Stimulated activated CD4-positive, alpha-beta T cell treated with anti-CD3 and anti-CD28 coated beads, Interleukin-1b, Interleukin-23, amount 100 ng/mL, for 48 hours (primary cell): Measurements from ENCODE around the gene CAPN13.

Experiments
- DNase-seq: peaks from one replicate; pipeline ENCODE4 v3.0.0-alpha.2; 2020

Gene CAPN13

GRCh38 chr2:30761226-30761625 lies 46.0 kb downstream of the CAPN13 start:
- no peak for DNase-seq

- DNase-seq = no peak
Observed at GRCh38 chr2:30759481-30759880, 47.8 kb downstream of the CAPN13 start.

GRCh38 chr2:30758191-30758651 lies 49.0 kb downstream of the CAPN13 start:
- no peak for DNase-seq

GRCh38 chr2:30757749-30758148 lies 49.5 kb downstream of the CAPN13 start:
- no peak for DNase-seq

DNA sequence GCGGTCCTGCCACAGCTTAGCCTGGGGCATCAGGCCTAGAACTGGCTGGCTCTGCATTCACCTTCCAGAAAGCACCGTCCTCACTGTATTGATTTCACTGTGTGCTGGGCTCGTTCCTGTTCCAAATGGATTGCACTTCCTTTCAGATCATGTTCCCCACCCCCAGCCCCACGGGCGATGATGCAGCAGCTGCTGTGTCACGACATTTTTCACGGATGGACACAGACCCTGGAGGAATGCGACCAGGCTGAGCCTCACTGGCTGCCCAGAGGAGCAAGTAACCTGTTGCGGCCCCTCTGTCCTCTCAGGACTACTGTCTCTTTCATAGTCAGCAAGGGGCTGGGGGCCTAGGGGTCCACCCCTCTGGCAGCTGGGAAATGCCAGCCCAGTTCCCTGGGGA lies 50.3 kb downstream of the CAPN13 start:
- DNase-seq = no peak

- DNase-seq = no peak
Observed at GRCh38 chr2:30756051-30756719, 51.1 kb downstream of the CAPN13 start.

DNA sequence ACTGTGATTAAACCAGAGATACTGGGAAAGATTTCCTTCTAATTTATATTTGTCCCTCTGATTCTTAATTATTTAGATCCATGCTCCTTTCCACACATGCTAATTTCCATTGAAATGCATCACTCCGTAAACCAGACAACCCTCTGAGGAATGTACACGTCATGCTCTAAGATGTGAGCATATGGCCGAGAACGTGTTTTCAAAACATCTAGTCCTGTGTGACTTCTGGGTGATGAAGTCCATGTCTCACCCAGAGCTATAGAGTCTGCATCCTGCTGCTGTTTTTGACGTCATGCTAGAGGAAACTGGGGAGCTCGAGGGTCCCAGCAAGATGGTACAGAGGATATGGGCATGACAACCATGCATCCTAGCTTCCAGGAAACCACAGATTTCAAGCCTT lies 53.6 kb downstream of the CAPN13 start:
- DNase-seq = no peak

DNA sequence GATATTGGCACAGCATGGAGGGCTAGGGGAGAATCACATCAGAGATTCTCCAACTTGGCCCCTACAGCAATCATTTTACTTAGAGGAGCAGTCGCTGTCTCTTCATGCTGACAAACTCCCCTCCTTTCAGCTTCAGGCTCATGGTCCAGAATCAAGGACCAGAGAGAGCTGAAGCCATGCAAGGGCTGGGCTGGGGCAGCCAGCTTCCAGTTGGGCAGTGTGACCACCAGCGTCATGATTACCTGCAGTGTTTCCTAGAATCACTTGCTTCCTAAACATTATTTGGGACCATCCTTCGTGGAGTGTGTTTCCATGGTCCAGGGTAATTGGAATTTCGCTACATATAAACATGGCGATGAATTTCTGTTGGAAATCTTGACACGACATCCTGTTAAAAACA lies 54.4 kb downstream of the CAPN13 start:
- no peak for DNase-seq

- no peak for DNase-seq
Observed at GRCh38 chr2:30747206-30747605, 60.0 kb downstream of the CAPN13 start.

- DNase-seq = no peak
Observed at GRCh38 chr2:30744823-30745222, 62.4 kb downstream of the CAPN13 start.

GRCh38 chr2:30741576-30741975 lies 65.7 kb downstream of the CAPN13 start:
- no peak for DNase-seq

- DNase-seq = no peak
Observed at GRCh38 chr2:30738141-30738911, 68.9 kb downstream of the CAPN13 start.

DNA sequence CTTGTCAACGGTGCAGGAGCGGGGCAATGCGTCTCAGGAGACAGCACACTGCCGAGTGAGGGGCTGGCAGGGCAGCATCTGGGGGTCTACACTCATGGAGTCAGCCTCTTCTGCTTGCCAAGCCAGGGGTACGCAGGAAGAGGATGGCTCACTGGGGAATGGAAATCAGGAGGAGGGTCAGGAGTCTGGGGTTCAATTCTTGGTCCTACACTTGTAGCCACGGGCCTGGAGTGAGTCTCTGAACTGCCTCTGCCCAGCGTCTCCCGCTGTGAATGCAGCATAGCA lies 70.0 kb downstream of the CAPN13 start:
- DNase-seq = no peak

GRCh38 chr2:30736461-30737325 lies 70.6 kb downstream of the CAPN13 start:
- DNase-seq = no peak

DNA sequence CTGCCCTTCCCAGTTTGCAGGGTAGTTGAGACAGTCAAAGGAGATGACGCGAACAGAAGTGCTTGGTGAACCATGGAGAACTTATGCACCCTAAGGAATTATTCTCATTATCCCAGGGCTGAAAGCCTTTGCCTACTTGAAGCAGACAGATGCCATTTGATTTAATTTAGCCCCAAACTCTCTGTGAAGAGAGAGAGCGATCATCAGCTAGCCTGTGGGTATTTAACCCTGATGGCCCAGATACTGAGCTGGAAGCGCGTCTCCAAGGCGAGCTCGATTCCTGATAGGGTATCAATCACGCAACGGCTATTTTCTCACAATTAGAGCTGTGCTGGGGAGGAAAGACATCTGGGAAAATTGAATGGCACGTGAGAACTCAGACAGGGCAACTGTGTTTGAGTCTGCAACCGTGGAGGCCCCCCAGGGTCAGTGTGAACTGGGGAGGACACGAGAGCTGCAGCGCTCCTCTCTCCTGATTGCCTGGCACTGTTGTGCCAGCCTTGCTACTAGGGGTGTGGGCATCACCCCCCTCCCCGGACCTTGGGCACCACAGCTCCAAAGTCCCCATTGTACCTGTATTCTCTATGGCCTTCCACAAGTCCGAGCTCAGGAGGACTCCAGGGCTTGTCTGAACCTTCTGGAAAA lies 73.2 kb downstream of the CAPN13 start:
- no peak for DNase-seq

- no peak for DNase-seq
Observed at GRCh38 chr2:30732876-30733275, 74.4 kb downstream of the CAPN13 start.

DNA sequence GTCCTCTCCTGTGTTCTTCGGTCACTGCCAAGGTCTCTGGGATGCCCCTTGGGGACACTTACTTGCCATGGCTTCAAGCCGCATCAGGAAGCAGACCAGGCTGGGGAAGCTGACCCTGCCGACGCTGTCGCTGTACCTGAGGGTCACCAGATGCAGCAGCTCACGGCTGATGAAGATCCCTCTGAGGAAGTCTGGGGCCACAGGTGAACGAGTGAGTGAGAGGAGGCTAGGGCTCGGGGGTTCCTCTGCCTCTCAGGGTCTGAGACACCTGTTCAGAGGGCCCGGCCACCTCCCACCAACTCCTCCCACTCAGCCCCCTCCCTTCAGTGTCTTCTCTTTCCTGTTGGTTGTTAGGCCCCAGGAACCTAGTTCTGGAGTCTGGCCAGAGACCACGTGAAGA lies 74.9 kb downstream of the CAPN13 start:
- no peak for DNase-seq

DNA sequence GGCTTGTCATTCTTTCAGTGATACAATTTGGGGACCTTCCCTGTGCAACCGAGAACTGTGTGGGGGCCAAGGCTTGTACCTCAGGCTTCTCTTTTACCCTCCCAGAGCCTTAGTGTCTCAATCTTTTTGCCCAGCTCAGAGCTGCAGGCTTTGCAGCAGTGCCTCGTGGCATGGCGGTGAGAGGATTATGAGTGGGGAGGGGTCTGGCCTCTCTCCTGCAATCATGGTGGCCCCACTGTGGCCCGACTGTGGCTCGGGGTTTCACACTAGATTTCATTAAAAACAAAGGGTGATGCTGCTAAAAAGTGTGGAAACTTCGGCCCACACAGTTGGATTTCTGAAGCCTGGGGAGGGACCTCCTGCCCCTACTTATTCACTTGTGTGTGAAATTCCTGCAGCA lies 75.5 kb downstream of the CAPN13 start:
- no peak for DNase-seq

- no peak for DNase-seq
Observed at GRCh38 chr2:30730736-30731647, 76.3 kb downstream of the CAPN13 start.

GRCh38 chr2:30729031-30729430 lies 78.2 kb downstream of the CAPN13 start:
- DNase-seq = no peak

DNA sequence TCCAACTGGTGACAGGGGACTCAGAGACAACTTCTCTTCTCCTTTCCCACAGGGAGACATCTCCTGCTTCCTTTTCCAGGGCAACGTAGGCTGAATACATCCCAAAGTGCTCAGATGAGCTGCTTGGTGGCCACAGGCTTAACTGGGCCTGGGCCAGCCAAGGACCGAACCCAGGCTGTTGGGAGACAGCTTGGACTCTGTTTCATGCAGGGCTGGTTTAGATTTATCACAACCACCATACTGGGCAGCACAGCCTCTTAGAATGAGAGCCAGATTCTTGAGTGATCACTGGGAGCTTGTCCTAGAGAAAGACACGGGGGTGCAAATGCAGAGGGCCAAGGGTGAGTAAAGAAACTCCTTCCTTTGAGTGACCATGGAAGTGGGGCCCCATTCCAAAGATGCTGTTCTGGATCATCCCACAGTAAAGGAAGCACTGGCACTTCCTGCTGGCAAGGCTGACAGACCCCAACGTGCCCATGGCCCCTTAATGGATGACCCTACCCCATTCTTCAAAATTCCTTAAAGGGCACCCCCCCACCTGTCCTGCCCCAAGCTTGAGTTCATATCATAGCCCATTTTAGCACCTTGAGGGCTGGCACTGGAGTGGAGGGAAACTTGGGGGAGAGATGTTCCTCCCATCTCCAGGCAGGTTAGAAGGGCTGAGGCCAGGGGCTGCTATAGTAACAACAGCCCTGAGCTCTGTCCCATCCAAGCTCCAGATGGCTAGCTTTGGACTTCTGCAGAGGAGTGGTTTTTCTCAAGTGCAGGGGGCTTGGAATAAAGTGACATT lies 84.1 kb downstream of the CAPN13 start:
- DNase-seq = no peak
